GM23338 (cell line): ENCODE measurements around the gene CDYL. TPM values are rescaled to one million over a fixed set of nuclear protein-coding genes. Genes with fewer than 3 reads are reported as not detected.

Experiments used
- ATAC-seq: fragments of 200-7000 bp; cut with Tn5 transposase; 3 replicates; pipeline ENCODE4 v1.9.1; 2020
- DNase-seq: peaks from one replicate; pipeline ENCODE4 v3.0.0-alpha.2; 2015; ENCODE audit warnings: low spot score
- H2AFZ ChIP-seq: fragments of 200-600 bp; sonication (generic); 2 replicates; pipeline ENCODE4 v1.8.0; 2016; ENCODE audit warnings: antibody characterized with exemption, mild to moderate bottlenecking, moderate library complexity
- H3F3A ChIP-seq: fragments of 200-600 bp; sonication (generic); replicated peaks from 2 replicates; pipeline ENCODE4 v1.8.0; 2017; ENCODE audit warnings: antibody characterized with exemption, mixed run types, low read depth
- H3K27ac ChIP-seq: fragments of 200-600 bp; sonication (generic); 2 replicates; pipeline ENCODE4 v1.6.1; 2016; ENCODE audit warnings: low read depth
- H3K27me3 ChIP-seq: fragments of 200-600 bp; sonication (generic); 2 replicates; pipeline ENCODE4 v1.8.0; 2016; ENCODE audit warnings: mild to moderate bottlenecking, mixed run types, moderate library complexity; ENCODE audit not compliant: insufficient read depth
- H3K36me3 ChIP-seq: fragments of 200-600 bp; sonication (generic); 2 replicates; pipeline ENCODE4 v1.8.0; 2016; ENCODE audit warnings: mild to moderate bottlenecking; ENCODE audit not compliant: insufficient read depth
- H3K4me1 ChIP-seq: fragments of 200-600 bp; sonication (generic); 2 replicates; pipeline ENCODE4 v1.8.0; 2016; ENCODE audit warnings: mild to moderate bottlenecking, moderate library complexity; ENCODE audit not compliant: insufficient read depth
- H3K4me2 ChIP-seq: fragments of 200-600 bp; sonication (generic); 2 replicates; pipeline ENCODE4 v1.7.1; 2017; ENCODE audit warnings: mixed run types
- H3K4me3 ChIP-seq: fragments of 200-600 bp; sonication (generic); 2 replicates; pipeline ENCODE4 v1.6.1; 2016; ENCODE audit warnings: mixed run types
- H3K79me2 ChIP-seq: fragments of 200-600 bp; sonication (generic); replicated peaks from 2 replicates; pipeline ENCODE4 v1.8.0; 2017; ENCODE audit warnings: mild to moderate bottlenecking; ENCODE audit not compliant: insufficient read depth
- H3K9me2 ChIP-seq: fragments of 200-600 bp; sonication (generic); 2 replicates; pipeline ENCODE4 v1.8.0; 2017; ENCODE audit not compliant: insufficient read depth
- H4K20me1 ChIP-seq: fragments of 200-600 bp; sonication (generic); replicated peaks from 2 replicates; pipeline ENCODE4 v1.8.0; 2017; ENCODE audit warnings: mild to moderate bottlenecking; ENCODE audit not compliant: insufficient read depth
- H3K27ac Mint-ChIP-seq: 2 replicates; pipeline ENCODE4 v1.8.0; 2020; ENCODE audit warnings: inconsistent platforms, mild to moderate bottlenecking, moderate library complexity, mixed read lengths
- H3K27me3 Mint-ChIP-seq: 3 replicates; pipeline ENCODE4 v1.8.0; 2022; ENCODE audit warnings: low read depth, mild to moderate bottlenecking, moderate library complexity, mixed read lengths, inconsistent platforms; ENCODE audit not compliant: insufficient read depth, poor library complexity
- H3K36me3 Mint-ChIP-seq: 3 replicates; pipeline ENCODE4 v1.8.0; 2021; ENCODE audit warnings: low read depth, mild to moderate bottlenecking, inconsistent platforms, moderate library complexity, mixed read lengths
- H3K4me1 Mint-ChIP-seq: 3 replicates; pipeline ENCODE4 v1.8.0; 2020; ENCODE audit warnings: mild to moderate bottlenecking, inconsistent platforms, mixed read lengths
- H3K4me3 Mint-ChIP-seq: 3 replicates; pipeline ENCODE4 v1.8.0; 2021; ENCODE audit warnings: moderate library complexity, mild to moderate bottlenecking, inconsistent platforms, mixed read lengths
- H3K9me3 Mint-ChIP-seq: 3 replicates; pipeline ENCODE4 v1.8.0; 2020; ENCODE audit warnings: moderate library complexity, mild to moderate bottlenecking, inconsistent platforms, mixed read lengths
- EZH2phosphoT487 ChIP-seq: fragments of 200-600 bp; sonication (generic); IDR thresholded peaks from one replicate; pipeline ENCODE4 v1.8.1; 2018; ENCODE audit warnings: antibody characterized with exemption; ENCODE audit not compliant: unreplicated experiment
- JUNB ChIP-seq: IDR thresholded peaks from one replicate; pipeline ENCODE4 v1.6.1; 2016; ENCODE audit warnings: antibody characterized with exemption; ENCODE audit not compliant: unreplicated experiment
- POLR2AphosphoS5 ChIP-seq: IDR thresholded peaks from 2 replicates; pipeline ENCODE4 v1.6.1; 2016; ENCODE audit warnings: antibody characterized with exemption, low read depth
- polyA plus RNA-seq: library from polyadenylated mRNA; unstranded; fragments of >200 nt; fragmentation: Nextera tagmentation; extraction: Ambion mirVana; gene quantifications from 2 replicates; pipeline ENCODE4 v1.2.1, GENCODE V29; 2016
- total RNA-seq: library from RNA; depleted of rRNA; stranded (reverse); fragments of >200 nt; shearing (Covaris generic); gene quantifications from 2 replicates; pipeline ENCODE4 v1.2.3, GENCODE V29; 2014
- TF ChIP-seq, protein P1 (sequence below): fragments of 250-450 bp; sonication (Bioruptor Pico); IDR thresholded peaks from 2 replicates; pipeline ENCODE4 v1.5.0; 2020; ENCODE audit warnings: mild to moderate bottlenecking, moderate library complexity
- TF ChIP-seq, protein P2 (sequence below): IDR thresholded peaks from 2 replicates; pipeline ENCODE4 v1.6.1; 2016; ENCODE audit warnings: antibody characterized with exemption

CDYL gene
- total and polyA plus RNA-seq, 2 experiments from 2014 or later = 67.2 to 128 TPM

DNA sequence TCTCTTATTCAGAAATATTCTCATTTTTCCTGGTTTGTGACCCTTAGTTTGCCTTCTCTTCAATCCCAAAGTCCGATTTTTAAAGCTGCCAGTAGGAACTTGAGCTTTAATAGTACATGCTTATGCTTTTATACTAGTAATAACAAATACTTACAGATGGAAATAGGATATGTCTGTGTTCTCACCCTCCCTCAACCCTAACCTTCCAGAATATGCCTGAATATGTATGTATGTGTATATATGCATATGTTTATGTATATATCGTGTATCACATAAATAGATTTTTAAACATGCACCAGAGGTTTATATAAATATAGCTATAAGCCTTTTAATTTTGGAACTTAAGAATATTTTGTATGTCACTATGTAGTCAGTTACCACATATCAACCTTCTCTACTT, 38.8 kb downstream of the CDYL start:
- Mint-ChIP-seq H3K36me3 (no peaks in the 10 kb centered on the region), H3K27ac (no peak overlapping the region), H3K9me3 (no peaks in the 10 kb centered on the region), H3K4me3 (no peak overlapping the region), H3K27me3 (peaks cover 6% of the 10 kb centered on the region), H3K4me1 (peaks cover 37% of the 10 kb centered on the region)
- no peak overlapping the region for H3K27ac ChIP-seq
- H3K4me1 ChIP-seq = peaks cover 32% of the 10 kb centered on the region
- no peak for DNase-seq
- peaks cover 97% of the 10 kb centered on the region for H4K20me1 ChIP-seq
- H3F3A ChIP-seq = no peaks in the 10 kb centered on the region
- TF ChIP-seq, protein P1, sequence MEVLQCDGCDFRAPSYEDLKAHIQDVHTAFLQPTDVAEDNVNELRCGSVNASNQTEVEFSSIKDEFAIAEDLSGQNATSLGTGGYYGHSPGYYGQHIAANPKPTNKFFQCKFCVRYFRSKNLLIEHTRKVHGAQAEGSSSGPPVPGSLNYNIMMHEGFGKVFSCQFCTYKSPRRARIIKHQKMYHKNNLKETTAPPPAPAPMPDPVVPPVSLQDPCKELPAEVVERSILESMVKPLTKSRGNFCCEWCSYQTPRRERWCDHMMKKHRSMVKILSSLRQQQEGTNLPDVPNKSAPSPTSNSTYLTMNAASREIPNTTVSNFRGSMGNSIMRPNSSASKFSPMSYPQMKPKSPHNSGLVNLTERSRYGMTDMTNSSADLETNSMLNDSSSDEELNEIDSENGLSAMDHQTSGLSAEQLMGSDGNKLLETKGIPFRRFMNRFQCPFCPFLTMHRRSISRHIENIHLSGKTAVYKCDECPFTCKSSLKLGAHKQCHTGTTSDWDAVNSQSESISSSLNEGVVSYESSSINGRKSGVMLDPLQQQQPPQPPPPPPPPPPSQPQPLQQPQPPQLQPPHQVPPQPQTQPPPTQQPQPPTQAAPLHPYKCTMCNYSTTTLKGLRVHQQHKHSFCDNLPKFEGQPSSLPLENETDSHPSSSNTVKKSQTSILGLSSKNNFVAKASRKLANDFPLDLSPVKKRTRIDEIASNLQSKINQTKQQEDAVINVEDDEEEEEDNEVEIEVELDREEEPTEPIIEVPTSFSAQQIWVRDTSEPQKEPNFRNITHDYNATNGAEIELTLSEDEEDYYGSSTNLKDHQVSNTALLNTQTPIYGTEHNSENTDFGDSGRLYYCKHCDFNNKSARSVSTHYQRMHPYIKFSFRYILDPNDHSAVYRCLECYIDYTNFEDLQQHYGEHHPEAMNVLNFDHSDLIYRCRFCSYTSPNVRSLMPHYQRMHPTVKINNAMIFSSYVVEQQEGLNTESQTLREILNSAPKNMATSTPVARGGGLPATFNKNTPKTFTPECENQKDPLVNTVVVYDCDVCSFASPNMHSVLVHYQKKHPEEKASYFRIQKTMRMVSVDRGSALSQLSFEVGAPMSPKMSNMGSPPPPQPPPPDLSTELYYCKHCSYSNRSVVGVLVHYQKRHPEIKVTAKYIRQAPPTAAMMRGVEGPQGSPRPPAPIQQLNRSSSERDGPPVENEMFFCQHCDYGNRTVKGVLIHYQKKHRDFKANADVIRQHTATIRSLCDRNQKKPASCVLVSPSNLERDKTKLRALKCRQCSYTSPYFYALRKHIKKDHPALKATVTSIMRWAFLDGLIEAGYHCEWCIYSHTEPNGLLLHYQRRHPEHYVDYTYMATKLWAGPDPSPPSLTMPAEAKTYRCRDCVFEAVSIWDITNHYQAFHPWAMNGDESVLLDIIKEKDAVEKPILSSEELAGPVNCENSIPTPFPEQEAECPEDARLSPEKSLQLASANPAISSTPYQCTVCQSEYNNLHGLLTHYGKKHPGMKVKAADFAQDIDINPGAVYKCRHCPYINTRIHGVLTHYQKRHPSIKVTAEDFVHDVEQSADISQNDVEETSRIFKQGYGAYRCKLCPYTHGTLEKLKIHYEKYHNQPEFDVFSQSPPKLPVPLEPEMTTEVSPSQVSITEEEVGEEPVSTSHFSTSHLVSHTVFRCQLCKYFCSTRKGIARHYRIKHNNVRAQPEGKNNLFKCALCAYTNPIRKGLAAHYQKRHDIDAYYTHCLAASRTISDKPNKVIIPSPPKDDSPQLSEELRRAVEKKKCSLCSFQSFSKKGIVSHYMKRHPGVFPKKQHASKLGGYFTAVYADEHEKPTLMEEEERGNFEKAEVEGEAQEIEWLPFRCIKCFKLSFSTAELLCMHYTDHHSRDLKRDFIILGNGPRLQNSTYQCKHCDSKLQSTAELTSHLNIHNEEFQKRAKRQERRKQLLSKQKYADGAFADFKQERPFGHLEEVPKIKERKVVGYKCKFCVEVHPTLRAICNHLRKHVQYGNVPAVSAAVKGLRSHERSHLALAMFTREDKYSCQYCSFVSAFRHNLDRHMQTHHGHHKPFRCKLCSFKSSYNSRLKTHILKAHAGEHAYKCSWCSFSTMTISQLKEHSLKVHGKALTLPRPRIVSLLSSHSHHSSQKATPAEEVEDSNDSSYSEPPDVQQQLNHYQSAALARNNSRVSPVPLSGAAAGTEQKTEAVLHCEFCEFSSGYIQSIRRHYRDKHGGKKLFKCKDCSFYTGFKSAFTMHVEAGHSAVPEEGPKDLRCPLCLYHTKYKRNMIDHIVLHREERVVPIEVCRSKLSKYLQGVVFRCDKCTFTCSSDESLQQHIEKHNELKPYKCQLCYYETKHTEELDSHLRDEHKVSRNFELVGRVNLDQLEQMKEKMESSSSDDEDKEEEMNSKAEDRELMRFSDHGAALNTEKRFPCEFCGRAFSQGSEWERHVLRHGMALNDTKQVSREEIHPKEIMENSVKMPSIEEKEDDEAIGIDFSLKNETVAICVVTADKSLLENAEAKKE (CRISPR knock-in tag) = no peak
- no peak for TF ChIP-seq POLR2AphosphoS5
- no peak for TF ChIP-seq JUNB
- TF ChIP-seq EZH2phosphoT487 = no peak
- TF ChIP-seq, protein P2, sequence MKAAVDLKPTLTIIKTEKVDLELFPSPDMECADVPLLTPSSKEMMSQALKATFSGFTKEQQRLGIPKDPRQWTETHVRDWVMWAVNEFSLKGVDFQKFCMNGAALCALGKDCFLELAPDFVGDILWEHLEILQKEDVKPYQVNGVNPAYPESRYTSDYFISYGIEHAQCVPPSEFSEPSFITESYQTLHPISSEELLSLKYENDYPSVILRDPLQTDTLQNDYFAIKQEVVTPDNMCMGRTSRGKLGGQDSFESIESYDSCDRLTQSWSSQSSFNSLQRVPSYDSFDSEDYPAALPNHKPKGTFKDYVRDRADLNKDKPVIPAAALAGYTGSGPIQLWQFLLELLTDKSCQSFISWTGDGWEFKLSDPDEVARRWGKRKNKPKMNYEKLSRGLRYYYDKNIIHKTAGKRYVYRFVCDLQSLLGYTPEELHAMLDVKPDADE = no peak
- H2AFZ ChIP-seq = no peak overlapping the region
- H3K79me2 ChIP-seq = peaks cover 100% of the 10 kb centered on the region
- no peak for ATAC-seq
- H3K4me3 ChIP-seq = no peak overlapping the region
- no peaks in the 10 kb centered on the region for H3K36me3 ChIP-seq
- H3K27me3 ChIP-seq = no peaks in the 10 kb centered on the region
- H3K4me2 ChIP-seq = no peak overlapping the region
- H3K9me2 ChIP-seq = no peaks in the 10 kb centered on the region

DNA sequence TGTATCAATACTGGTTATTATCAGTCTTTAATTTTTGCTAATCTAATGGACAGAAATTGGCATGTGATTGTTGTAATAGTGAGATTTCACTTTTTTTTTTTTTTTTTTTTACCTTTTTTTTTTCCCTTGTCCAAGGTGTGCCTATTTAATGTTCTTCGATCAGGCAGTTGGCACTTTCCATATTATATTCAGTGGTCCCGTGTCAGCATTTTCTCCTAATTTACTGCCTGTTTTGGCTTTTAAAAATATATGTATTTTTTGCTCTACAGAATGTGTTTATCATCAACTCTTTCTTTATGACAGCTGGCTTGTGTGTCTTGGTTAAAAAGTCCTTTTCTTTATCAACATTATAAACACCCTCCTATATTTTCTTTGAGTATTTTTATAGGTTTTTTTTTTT, 39.4 kb downstream of the CDYL start:
- Mint-ChIP-seq H3K27ac (no peak overlapping the region), H3K27me3 (peaks cover 6% of the 10 kb centered on the region), H3K4me1 (peaks cover 42% of the 10 kb centered on the region), H3K4me3 (no peak overlapping the region), H3K36me3 (no peaks in the 10 kb centered on the region), H3K9me3 (no peaks in the 10 kb centered on the region)
- Histone ChIP-seq H3K27ac (no peak overlapping the region), H3K27me3 (no peaks in the 10 kb centered on the region), H3F3A (no peaks in the 10 kb centered on the region), H3K36me3 (no peaks in the 10 kb centered on the region), H3K9me2 (no peaks in the 10 kb centered on the region), H4K20me1 (peaks cover 97% of the 10 kb centered on the region), H3K79me2 (peaks cover 100% of the 10 kb centered on the region), H3K4me2 (no peak overlapping the region), H3K4me3 (no peak overlapping the region), H3K4me1 (peaks cover 30% of the 10 kb centered on the region), H2AFZ (no peak overlapping the region)
- no peak for TF ChIP-seq POLR2AphosphoS5
- TF ChIP-seq, protein P2 = no peak
- TF ChIP-seq EZH2phosphoT487 = no peak
- DNase-seq = no peak
- no peak for ATAC-seq
